HepG2 (cell line): ENCODE measurements around the gene ZNF627. TPM values are rescaled to one million over a fixed set of nuclear protein-coding genes. Genes with fewer than 3 reads are reported as not detected.

Experiments used
- ATAC-seq: fragments of 200-7000 bp; cut with Tn5 transposase; 3 replicates; pipeline ENCODE4 v1.9.1; 2020; ENCODE audit warnings: mild to moderate bottlenecking, moderate library complexity
- BruUV-seq: library from RNA; stranded (reverse); fragments of 400-500 nt; replicated peaks from 2 replicates; lab custom pipeline; 2021; lab: Mats Ljungman, UMichigan
- CTCF ChIA-PET: fragments of 300-600 bp; formaldehyde crosslinking; extraction: SDS; loops from one replicate; lab custom pipeline; 2021; ENCODE audit warnings: low total read pairs, inconsistent platforms, low intra/inter-chr PET ratio; lab: Yijun Ruan, JAX
- POLR2A ChIA-PET: fragments of 350-600 bp; sonication (Branson Sonifier 250); formaldehyde crosslinking; loops from one replicate; lab custom pipeline; 2020; ENCODE audit warnings: antibody characterized with exemption, inconsistent platforms; lab: Yijun Ruan, JAX
- DNase-seq: peaks from one replicate; pipeline ENCODE4 v3.0.0-alpha.2; 2015; ENCODE audit warnings: low spot score
- FAIRE-seq: peaks from 3 replicates; lab custom pipeline; 2011; peaks lifted over from hg19 to GRCh38; lab: Jason Lieb, UNC
- H2AFZ ChIP-seq: one replicate; pipeline ENCODE4 v1.6.1; 2011; ENCODE audit warnings: low read length, inconsistent platforms
- H3K27ac ChIP-seq: fragments of 300-600 bp; 3 replicates; pipeline ENCODE4 v1.8.0; 2011; ENCODE audit warnings: mixed run types, mild to moderate bottlenecking, mixed read lengths, low read length, inconsistent platforms; ENCODE audit not compliant: insufficient read depth; ENCODE audit errors: extremely low read length
- H3K27me3 ChIP-seq, 2 experiments: fragments of 200-600 bp in 1 of 2; 2 replicates in 1 of 2; 3 replicates in 1 of 2; pipeline versions ENCODE4 v1.6.0 to v1.8.0; 2011; ENCODE audit warnings: low read length in 2 of 2, mild to moderate bottlenecking in 2 of 2, moderate library complexity in 2 of 2, inconsistent platforms in 1 of 2; ENCODE audit not compliant: insufficient read depth in 2 of 2, control insufficient read depth in 1 of 2
- H3K36me3 ChIP-seq, 2 experiments: fragments of 200-600 bp in 1 of 2; replicated peaks in 1 of 2; 2 replicates in 1 of 2; 3 replicates in 1 of 2; pipeline versions ENCODE4 v1.5.1 to v1.8.0; 2011; ENCODE audit warnings: low read length in 2 of 2, inconsistent platforms in 1 of 2; ENCODE audit not compliant: insufficient read depth in 2 of 2, control insufficient read depth in 1 of 2
- H3K4me1 ChIP-seq: 2 replicates; pipeline ENCODE4 v1.5.1; 2012; ENCODE audit warnings: low read length, inconsistent platforms; ENCODE audit not compliant: insufficient read depth
- H3K4me2 ChIP-seq: 2 replicates; pipeline ENCODE4 v1.6.0; 2011; ENCODE audit warnings: low read depth, low read length, inconsistent platforms
- H3K4me3 ChIP-seq, 3 experiments: fragments of 200-600 bp in 1 of 3; sonication (generic), shearing (Covaris generic) in 1 of 3; replicated peaks in 1 of 3; 2 replicates each; pipeline ENCODE4 v1.5.1; 2011 to 2016; ENCODE audit warnings: low read length in 3 of 3, inconsistent platforms in 2 of 3, low read depth in 2 of 3, mild to moderate bottlenecking in 2 of 3, control low read depth in 1 of 3, mixed read lengths in 1 of 3; ENCODE audit not compliant: insufficient read depth in 1 of 3
- H3K79me2 ChIP-seq: one replicate; pipeline ENCODE4 v1.6.1; 2011; ENCODE audit warnings: low read length, inconsistent platforms; ENCODE audit not compliant: insufficient read depth
- H3K9ac ChIP-seq: 2 replicates; pipeline ENCODE4 v1.6.0; 2011; ENCODE audit warnings: mild to moderate bottlenecking, low read depth, low read length, inconsistent platforms; ENCODE audit not compliant: insufficient read depth
- H3K9me3 ChIP-seq: 2 replicates; pipeline ENCODE4 v1.5.1; 2012; ENCODE audit warnings: mild to moderate bottlenecking, low read length
- H4K20me1 ChIP-seq: 2 replicates; pipeline ENCODE4 v1.6.0; 2011; ENCODE audit warnings: inconsistent platforms, mild to moderate bottlenecking, low read length, moderate library complexity; ENCODE audit not compliant: insufficient read depth
- ARNT ChIP-seq: fragments of 450-650 bp; IDR thresholded peaks from 2 replicates; pipeline ENCODE4 v1.6.1; 2017
- BRF2 ChIP-seq: sonication (generic); formaldehyde crosslinking; IDR thresholded peaks from 2 replicates; pipeline ENCODE4 v1.8.1; 2022; ENCODE audit warnings: mild to moderate bottlenecking, missing genetic modification reagents
- DMTF1 ChIP-seq: sonication (generic); formaldehyde crosslinking; IDR thresholded peaks from 2 replicates; pipeline ENCODE4 v1.4.0; 2020; ENCODE audit warnings: mild to moderate bottlenecking, missing genetic modification reagents
- ELF4 ChIP-seq: sonication (generic); formaldehyde crosslinking; IDR thresholded peaks from 2 replicates; pipeline ENCODE4 v1.5.0; 2020; ENCODE audit warnings: missing genetic modification reagents, mild to moderate bottlenecking, moderate library complexity, borderline replicate concordance
- ETV6 ChIP-seq: sonication (generic); formaldehyde crosslinking; conservative IDR thresholded peaks from 2 replicates; pipeline ENCODE4 v1.4.0; 2020; ENCODE audit warnings: missing genetic modification reagents
- NKX3-1 ChIP-seq: sonication (generic); formaldehyde crosslinking; IDR thresholded peaks from 2 replicates; pipeline ENCODE4 v1.5.0; 2020; ENCODE audit warnings: missing genetic modification reagents
- REXO4 ChIP-seq: sonication (generic); formaldehyde crosslinking; IDR thresholded peaks from 2 replicates; pipeline ENCODE4 v1.8.0; 2022; ENCODE audit warnings: missing genetic modification reagents, mild to moderate bottlenecking, borderline replicate concordance
- TBX2 ChIP-seq: sonication (generic); formaldehyde crosslinking; IDR thresholded peaks from 2 replicates; pipeline ENCODE4 v1.5.0; 2020; ENCODE audit warnings: missing genetic modification reagents, mild to moderate bottlenecking, borderline replicate concordance
- ZBTB7A ChIP-seq: sonication (generic); formaldehyde crosslinking; IDR thresholded peaks from 2 replicates; pipeline ENCODE4 v1.8.0; 2022; ENCODE audit warnings: mild to moderate bottlenecking, missing genetic modification reagents
- ZNF20 ChIP-seq: sonication (generic); formaldehyde crosslinking; IDR thresholded peaks from 2 replicates; pipeline ENCODE4 v1.4.0; 2020; ENCODE audit warnings: mild to moderate bottlenecking, moderate library complexity, missing genetic modification reagents
- ZNF354B ChIP-seq: sonication (generic); formaldehyde crosslinking; IDR thresholded peaks from 2 replicates; pipeline ENCODE4 v1.8.0; 2022; ENCODE audit warnings: mild to moderate bottlenecking, missing genetic modification reagents
- ZNF569 ChIP-seq: sonication (generic); formaldehyde crosslinking; IDR thresholded peaks from 2 replicates; pipeline ENCODE4 v1.5.0; 2020; ENCODE audit warnings: mild to moderate bottlenecking, missing genetic modification reagents, moderate library complexity, borderline replicate concordance
- ZNF616 ChIP-seq: sonication (generic); formaldehyde crosslinking; IDR thresholded peaks from 2 replicates; pipeline ENCODE4 v1.5.0; 2020; ENCODE audit warnings: low read depth, mild to moderate bottlenecking, missing genetic modification reagents
- ZNF773 ChIP-seq: sonication (generic); formaldehyde crosslinking; IDR thresholded peaks from 2 replicates; pipeline ENCODE4 v1.4.0; 2020; ENCODE audit warnings: missing genetic modification reagents, borderline replicate concordance
- ZSCAN5A ChIP-seq: sonication (generic); formaldehyde crosslinking; IDR thresholded peaks from 2 replicates; pipeline ENCODE4 v1.8.0; 2022; ENCODE audit warnings: mild to moderate bottlenecking, missing genetic modification reagents, borderline replicate concordance
- WGBS: methylation state at CpG from one replicate; pipeline ENCODE4 v1.1.6; 2017; ENCODE audit warnings: low lambda C conversion rate; 5-methylcytosine and 5-hydroxymethylcytosine counted together
- in situ Hi-C: cut with HindIII; loops from 2 replicates; pipeline ENCODE4 v1.10.0; 2017; ENCODE audit warnings: low pct_unique_long_range_greater_than_20kb; ENCODE audit not compliant: extremely low pct_ligation_motif_present
- intact Hi-C: fragments of 100-400 bp; cut with micrococcal nuclease; formaldehyde crosslinking; loops from one replicate; pipeline ENCODE4 v1.10.0; 2022; ENCODE audit not compliant: unreplicated experiment
- polyA plus RNA-seq, 8 experiments: library from polyadenylated mRNA; depleted of rRNA in 3 of 8; stranded (reverse) in 7 of 8; unstranded in 1 of 8; fragments of >200 nt; fragmentation: Illumina TruSeq in 4 of 8; extraction: Trizol in 4 of 8; gene quantifications; 2 replicates each; pipeline versions ENCODE4 v1.2.1 to v1.2.3, GENCODE V29; 2011 to 2016; ENCODE audit warnings: low read depth in 4 of 8, missing spikeins in 1 of 8, mixed read lengths in 1 of 8; ENCODE audit not compliant: insufficient read depth in 1 of 8
- total RNA-seq, 5 experiments: library from RNA; depleted of rRNA; stranded (reverse); fragments of >200 nt; fragmentation: Illumina TruSeq; extraction: Trizol; gene quantifications; 2 replicates each; pipeline ENCODE4 v1.2.3, GENCODE V29; 2016; ENCODE audit warnings: low read depth in 1 of 5

Gene ZNF627
- total and polyA plus RNA-seq, 2 of the 13 experiments (the other 11 are each of a cell fraction or from before 2014, with no cell fraction given), result 4.2 to 12.7 TPM

GRCh38 chr19:11642902-11643301, 45.6 kb downstream of the ZNF627 start:
- Histone ChIP-seq H3K79me2 (peaks cover 2% of the 10 kb centered on the region), H3K4me3 (no peak overlapping the region)
- TF ChIP-seq ZSCAN5A (no peak), ZNF616 (CRISPR knock-in tag) (no peak), ETV6 (CRISPR knock-in tag) (no peak), ZNF569 (CRISPR knock-in tag) (no peak), BRF2 (CRISPR knock-in tag) (no peak), ARNT (no peak)
- TF ChIP-seq, all 625 proteins: peak for 0
- no TSS peak for BruUV-seq
- no peak for DNase-seq
- H3K4me2 ChIP-seq, result no peak overlapping the region
- ChIA-PET POLR2A (no interaction called here), CTCF (no interaction called here)
- H3K27ac ChIP-seq, result no peak overlapping the region
- in situ Hi-C loops (no loop called here), intact Hi-C loops (no loop called here)
- H2AFZ ChIP-seq, result no peak overlapping the region
- no peak overlapping the region for H3K9ac ChIP-seq
- H3K4me1 ChIP-seq, result peaks cover 6% of the 10 kb centered on the region; the same call in 1 of the 2 replicates
- FAIRE-seq, result no peak
- H4K20me1 ChIP-seq, result no peaks in the 10 kb centered on the region
- 98% methylated on average over 3 of the region's 3 CpGs for WGBS
- no peaks in the 10 kb centered on the region; a peak in 1 of 5 replicates for H3K27me3 ChIP-seq
- H3K36me3 ChIP-seq, result no peaks in the 10 kb centered on the region
- no peaks in the 10 kb centered on the region for H3K9me3 ChIP-seq
- no peak for ATAC-seq

GRCh38 chr19:11649941-11650340, 52.7 kb downstream of the ZNF627 start:
- Histone ChIP-seq H3K9ac (no peak overlapping the region), H3K9me3 (no peaks in the 10 kb centered on the region), H3K4me2 (no peak overlapping the region), H3K4me1 (no peaks in the 10 kb centered on the region), H4K20me1 (no peaks in the 10 kb centered on the region), H3K36me3 (peaks cover 2 to 11% of the 10 kb centered on the region in 2 experiments; a peak in 2 of 5 replicates), H3K27ac (no peak overlapping the region), H3K79me2 (peaks cover 2% of the 10 kb centered on the region), H3K27me3 (no peaks in the 10 kb centered on the region), H3K4me3 (no peak overlapping the region), H2AFZ (no peak overlapping the region)
- no peak for FAIRE-seq
- ChIA-PET POLR2A (no interaction called here), CTCF (no interaction called here)
- ATAC-seq, result no peak
- in situ Hi-C loops, result no loop called here
- no TSS peak for BruUV-seq
- no peak for DNase-seq
- intact Hi-C loops, result no loop called here
- no peak for TF ChIP-seq ZNF354B
- TF ChIP-seq ZBTB7A (CRISPR knock-in tag), result no peak
- no peak for TF ChIP-seq DMTF1 (CRISPR knock-in tag)
- no peak for TF ChIP-seq ELF4 (CRISPR knock-in tag)
- no peak for TF ChIP-seq TBX2 (CRISPR knock-in tag)
- TF ChIP-seq REXO4, result no peak
- no peak for TF ChIP-seq NKX3-1 (CRISPR knock-in tag)
- TF ChIP-seq ZNF20, result no peak
- no peak for TF ChIP-seq ZNF773 (CRISPR knock-in tag)
